ENCODE data around the gene LYPD5.
"Not testable (repeated sequence)": the region's sequence is repeated elsewhere in the genome, so short reads cannot be mapped to it uniquely, and the experiment has no call there.

Gene LYPD5, protein sequence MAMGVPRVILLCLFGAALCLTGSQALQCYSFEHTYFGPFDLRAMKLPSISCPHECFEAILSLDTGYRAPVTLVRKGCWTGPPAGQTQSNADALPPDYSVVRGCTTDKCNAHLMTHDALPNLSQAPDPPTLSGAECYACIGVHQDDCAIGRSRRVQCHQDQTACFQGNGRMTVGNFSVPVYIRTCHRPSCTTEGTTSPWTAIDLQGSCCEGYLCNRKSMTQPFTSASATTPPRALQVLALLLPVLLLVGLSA

DNA sequence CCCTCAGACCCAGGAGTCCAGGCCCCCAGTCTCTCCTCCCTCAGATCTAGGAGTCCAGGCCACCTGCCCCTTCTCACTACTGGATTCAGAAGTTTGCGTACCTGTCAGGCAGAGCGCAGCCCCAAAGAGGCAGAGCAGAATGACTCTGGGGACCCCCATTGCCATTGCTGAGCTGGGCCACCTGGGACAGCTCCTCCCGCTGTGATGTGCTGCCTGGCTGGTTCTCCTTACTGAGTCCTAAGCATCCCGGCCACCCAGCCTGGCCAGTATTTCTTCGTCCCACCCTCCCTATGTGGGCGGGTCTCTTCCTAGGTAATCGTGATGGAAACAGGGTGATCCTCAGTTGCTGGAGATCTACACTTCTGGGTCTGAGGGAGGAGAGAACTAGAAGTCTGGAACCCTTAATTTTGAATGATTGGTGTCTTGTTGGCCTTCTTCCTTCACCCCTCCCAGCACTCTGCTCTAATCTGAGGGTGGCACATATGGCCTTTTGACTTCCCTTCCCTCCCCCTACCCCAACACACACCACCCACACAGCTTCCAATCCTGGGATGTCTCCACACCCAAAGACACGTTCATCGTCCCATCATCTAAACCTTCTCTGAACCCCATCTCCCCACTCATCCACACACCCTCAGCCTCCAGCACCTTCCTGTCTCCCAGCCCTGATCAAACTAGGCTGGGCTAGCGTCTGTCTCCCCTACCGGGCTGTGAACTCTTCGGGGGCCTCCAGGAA lies at the start of gene LYPD5:
Gene LYPD5, minus strand, starts transcription at position 232 of the 736 bp plus-strand sequence. Its CDS starts 67 bp downstream, at position 165.
- no peak for DNase-seq

DNA sequence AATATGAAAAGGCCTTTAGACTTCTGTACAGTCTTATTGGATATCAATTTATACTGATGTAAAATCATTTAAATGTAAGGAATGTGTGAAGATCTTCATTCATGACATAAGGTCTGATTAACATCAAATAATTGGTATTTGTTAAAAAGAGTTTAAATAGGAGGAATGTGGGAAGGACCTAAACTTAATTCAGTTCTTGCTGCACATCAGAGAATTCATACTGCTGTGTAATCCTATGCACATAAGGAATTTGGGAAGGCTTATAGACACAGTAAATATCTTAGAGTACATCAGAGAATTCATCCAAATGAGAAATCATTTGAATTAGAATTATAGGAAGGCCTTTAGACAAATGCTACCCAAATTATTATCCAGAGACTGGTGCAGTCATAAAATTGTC lies 46.6 kb upstream of the LYPD5 start:
- no peak for DNase-seq

DNA sequence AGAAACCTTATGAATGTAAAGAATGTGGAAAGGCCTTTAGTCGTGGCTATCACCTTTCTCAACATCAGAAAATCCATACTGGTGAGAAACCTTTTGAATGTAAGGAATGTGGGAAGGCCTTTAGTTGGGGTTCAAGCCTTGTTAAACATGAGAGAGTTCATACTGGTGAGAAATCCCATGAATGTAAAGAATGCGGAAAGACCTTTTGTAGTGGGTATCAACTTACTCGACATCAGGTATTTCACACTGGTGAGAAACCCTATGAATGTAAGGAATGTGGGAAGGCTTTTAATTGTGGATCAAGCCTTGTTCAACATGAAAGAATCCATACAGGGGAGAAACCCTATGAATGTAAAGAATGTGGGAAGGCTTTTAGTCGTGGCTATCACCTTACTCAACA lies 45.6 kb upstream of the LYPD5 start:
- DNase-seq, result no peak

DNA sequence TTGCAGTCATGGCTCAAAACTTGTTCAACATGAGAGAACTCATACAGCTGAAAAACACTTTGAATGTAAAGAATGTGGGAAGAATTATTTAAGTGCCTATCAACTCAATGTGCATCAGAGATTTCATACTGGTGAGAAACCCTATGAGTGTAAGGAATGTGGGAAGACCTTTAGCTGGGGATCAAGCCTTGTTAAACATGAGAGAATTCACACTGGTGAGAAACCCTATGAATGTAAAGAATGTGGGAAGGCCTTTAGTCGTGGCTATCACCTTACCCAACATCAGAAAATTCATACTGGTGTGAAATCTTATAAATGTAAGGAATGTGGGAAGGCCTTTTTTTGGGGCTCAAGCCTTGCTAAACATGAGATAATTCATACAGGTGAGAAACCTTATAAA lies 45.0 kb upstream of the LYPD5 start:
- DNase-seq, result no peak

DNA sequence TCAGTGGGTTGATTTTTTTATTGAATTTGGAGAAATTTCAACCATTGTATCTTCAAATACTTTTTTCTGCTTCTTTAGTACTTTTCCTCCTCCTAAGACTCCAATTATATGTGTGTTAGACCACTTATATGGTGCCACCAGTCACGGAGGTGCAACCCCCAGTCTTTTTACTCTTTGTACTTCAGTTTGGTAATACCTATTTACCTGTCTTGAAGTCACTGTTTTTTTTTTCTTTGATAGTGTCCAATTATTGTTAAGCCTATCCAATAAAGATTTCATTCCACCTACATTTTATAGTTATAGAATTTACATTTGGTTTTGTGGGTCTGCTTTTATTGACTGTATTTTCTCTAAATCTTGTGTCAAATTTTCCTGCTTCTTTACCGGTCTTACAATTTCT lies 39.8 kb upstream of the LYPD5 start:
- DNase-seq, result no peak

DNA sequence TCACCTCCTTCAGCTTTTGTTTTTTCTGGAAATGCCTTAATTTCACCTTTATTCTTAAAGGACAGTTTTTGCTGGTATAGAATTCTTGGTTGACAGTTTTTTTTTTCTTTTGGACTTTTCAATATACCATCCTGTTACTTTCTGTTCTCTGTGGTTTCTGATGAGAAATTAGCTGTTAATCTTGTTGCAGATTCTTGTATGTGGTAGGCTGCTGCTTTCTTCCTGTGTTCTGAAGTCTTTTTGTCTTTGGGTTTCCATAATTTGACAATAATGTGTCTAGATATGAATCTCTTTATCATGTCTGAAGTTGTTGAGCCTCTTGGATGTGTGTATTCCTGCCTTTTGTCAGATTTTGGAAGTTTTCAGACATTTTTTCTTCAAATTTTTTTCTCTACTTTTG lies 36.9 kb upstream of the LYPD5 start:
- no peak for DNase-seq

DNA sequence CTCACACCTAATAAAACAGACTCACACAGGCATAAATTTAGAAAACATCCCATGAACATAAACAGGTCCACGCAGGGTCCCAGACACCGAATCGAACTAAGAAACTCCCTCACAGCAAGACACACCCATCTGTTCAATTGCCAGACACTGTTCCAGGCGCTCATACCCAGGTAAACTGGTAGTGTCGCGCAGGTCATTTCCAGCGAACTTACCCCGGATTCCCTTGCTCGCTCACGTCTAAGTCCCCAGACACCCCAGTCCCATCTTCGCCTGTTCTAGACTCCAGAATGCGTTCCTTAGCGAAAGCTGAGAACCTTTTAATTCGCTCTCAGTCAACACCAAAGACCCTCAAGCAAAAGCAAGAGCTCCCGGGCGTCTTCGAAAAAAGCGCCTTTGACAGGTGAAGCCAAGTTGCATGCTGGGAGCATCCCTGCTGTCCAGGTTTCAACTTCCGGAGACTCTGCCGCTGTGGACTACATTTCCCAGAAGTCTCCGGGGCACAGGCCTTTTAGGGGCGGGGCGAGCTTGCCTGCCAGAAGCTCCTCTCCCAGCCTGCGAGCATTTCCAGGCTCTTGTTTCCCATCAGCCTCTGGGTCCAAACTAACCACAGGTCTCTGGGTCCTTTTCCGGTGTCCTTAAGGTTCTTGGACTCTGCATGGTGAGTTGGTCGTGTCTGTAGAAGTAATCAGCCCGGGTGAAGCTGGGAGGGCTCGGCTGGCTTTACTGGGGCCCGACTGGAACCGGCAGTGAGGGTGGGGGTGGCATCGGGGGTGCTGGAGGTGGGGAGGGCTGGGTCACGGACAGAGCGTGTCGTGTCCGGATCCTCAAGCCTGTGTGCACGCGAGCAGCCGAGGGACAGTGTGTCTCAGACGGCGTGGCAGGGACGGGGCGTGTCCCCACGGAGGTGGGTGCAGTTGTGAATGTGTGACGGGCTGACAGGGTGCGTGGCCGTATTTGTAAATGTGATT lies 24.8 kb upstream of the LYPD5 start, which contains the start of gene ZNF283:
Gene ZNF283, plus strand, starts transcription at position 535 of the 968 bp plus-strand sequence. CDS start 6,184 bp downstream, outside the sequence.
- peak; percentile 90 for DNase-seq

DNA sequence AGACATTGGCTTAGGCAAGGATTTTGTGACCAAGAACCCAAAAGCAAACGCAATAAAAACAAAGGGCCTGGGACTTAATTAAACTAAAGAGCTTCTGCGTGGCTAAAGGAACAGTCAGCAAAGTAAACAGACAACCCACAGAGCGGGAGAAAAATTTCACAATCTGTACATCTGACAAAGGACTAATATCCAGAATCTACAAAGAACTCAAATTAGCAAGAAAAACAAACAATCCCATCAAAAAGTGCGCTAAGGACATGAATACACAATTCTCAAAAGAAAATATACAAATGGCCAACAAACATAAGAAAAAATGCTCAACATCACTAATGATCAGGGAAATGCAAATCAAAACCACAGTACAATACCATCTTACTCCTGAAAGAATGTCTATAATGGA lies 22.3 kb upstream of the LYPD5 start:
- DNase-seq, result not testable (repeated sequence)

DNA sequence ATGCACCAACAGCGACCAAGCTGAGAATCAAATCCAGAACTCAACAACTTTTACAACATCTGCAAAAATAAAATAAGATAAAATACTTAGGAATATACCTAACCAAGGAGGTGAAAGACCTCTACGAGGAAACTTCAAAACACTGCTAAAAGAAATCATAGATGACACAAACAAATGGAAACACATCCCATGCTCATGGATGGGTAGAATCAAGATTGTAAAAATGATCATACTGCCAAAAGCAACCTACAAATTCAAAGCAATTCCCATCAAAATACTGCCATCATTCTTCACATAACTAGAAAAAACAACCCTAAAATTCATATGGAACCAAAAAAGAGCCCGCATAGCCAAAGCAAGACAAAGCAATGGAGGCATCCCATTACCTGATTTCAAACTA lies 21.6 kb upstream of the LYPD5 start:
- not testable (repeated sequence) for DNase-seq

DNA sequence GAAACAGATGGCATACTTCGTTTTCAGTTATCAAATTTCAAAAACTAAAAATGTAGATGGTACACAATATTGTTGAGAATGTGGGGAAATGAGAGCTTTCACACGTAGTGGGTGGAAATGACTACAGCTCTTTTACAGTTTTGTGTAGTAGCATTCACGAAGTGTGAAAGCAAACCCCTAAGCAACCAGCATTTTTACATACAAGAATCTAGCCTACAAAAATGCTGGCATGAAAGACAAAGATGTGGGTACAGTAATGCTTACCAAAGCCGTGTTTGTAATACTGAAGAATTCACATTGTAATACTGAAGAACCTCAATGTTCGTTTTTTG lies 18.6 kb upstream of the LYPD5 start:
- no peak for DNase-seq

DNA sequence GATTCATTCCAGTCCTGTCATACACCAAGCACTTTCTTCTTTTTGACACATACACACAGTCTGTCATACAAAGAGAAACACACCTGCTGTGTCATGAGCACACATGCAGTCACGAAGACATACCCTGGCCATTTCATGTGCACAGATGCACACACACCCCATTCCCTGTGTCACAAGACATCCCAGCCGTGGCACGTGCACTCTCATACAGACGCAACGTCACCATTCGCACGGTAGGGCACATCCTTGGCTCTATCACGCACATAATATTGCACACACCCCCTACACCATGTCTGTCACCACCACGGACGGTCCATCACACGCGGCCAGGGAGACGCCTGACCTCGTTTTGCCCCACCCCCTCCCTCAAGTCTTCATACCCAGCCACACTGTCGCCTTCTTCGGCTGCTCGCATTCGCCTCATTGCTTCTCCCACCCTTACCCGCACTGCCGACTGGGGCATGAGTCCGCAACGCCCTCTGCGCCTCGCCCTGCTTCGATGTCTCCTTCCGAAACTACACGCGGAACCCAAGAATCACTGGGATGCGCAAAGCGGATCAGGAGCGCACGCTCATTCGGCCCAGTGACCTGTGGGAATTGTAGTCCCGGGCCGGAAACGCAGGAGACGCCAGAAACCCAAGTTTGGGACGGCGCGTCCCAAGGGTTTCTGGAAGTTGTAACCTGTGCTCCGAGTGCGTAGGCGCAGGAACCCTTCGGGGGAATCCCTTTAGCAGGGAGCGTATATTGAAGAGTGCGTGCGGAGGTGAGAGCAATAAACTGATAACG lies 18.0 kb upstream of the LYPD5 start:
- peak; percentile 51 for DNase-seq

DNA sequence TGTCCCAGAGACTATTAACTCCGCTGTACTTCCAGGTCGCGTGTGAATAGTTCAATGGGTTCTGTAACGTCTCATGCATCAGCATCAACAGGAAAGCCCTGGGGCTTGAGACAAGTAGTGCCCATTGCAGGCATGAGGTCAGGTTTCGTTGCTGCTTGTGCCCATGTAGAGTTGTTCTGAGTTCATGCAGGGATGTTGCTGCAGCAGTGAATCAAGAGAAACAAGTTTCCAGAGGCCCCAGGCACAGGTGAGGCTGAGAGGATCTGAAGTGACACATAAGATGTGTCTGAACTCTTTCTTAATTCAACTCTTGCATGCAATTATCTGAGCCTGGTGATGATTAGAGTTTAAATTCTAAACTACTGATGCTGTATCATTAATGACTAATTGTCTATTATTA lies 16.3 kb upstream of the LYPD5 start:
- no peak for DNase-seq

DNA sequence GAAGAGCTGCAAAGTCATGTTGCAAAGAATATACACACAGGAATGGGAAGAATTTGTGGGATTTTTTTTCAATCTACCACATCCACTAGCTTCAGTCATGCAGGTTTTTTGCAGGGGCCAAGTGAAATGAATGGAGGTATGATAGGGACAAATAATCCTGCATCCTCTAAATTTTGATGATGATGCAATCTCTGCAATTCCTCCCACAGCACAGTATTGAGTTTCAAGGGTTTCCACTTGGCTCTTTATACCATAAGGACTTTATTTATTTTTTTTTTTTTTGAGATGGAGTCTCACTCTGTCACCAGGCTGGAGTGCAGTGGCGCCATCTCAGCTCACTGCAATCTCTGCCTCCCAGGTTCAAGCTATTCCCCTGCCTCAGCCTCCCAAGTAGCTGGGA lies 15.2 kb upstream of the LYPD5 start:
- peak; percentile 27 for DNase-seq

DNA sequence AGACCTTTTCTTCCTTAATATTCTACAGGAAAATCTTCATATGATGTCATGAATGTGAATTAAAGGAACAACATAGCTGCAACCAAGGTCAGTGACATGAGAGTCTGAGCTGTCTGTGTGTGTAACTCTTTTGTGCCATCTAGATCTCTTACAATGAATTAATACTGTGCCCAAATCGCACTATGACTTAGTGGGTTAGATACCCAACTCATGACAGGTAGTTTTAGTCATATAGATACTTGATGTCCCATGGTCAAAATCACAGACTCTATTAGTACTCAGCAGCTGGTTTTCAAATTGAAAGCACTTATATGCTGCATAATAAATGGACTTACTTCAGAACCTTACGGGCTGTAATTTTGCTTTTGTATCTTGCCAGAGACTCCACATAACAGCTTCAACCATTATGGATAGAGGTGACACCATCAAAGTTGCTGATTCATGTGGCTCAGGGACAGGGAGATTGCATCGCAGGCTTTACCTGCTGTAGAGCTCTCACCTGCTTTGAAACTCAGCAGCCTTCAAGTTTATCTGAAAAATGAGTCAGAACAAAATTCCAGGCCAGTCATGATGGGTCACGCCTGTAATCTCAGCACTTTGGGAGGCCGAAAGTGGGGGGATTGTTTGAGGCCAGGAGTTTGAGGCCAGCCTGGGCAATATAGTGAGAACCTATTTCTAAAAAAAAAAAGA lies 12.6 kb upstream of the LYPD5 start:
- DNase-seq, result no peak

DNA sequence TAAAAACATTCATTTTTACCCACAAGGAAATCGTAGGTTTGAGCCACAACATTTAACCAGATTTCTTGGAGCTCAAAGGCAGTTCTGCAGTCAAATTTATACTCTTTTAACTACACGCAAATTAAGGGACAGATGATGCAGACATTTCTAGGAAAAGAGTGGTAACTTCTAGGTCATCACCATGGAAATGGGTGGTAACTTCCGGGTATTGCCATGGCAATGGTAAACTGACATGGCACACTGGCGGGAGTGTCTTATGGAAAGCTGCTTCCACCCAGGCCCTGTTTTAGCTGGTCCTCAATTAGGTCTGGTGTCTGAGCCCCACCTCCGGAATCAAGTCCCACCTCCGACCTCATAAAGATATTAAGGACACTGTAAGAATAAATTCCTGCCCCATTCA lies 10.4 kb upstream of the LYPD5 start:
- no peak for DNase-seq

DNA sequence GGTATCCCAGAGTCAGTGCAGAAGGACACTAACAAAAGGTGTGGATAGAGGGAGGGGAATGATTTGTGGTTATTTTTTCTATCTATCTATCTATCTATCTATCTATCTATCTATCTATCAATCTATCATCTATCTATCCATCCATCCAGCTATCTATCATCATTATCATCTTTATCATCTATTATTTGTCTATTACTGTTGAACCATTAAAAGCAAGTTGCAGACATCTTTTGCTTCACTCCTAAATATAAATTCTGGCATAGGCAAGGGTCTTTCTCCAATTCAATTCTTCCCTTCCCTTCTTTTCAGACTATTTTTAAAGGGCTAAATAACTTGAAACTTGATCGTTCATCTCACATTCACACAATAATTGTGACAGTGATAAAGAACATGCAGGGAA lies 10.0 kb upstream of the LYPD5 start:
- DNase-seq, result no peak

DNA sequence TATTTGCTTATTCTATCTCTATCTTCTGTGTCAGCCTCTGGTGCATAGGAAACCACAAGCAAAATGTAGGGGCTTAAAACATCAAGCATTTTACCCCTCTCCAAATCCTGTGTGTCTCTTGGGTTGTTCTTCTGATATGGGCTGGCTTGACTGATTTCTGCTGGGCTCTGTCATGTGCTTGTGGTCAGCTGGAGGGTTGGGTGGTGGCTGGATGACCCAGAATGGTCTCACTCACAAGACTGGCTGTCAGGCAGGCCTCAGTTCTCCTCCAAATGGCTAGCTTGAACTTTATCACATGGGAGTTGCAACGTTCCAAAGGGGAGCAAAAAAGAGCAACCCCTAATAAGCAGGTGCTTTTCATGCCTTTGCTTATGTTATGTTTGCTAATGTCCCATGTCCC lies 9.6 kb upstream of the LYPD5 start:
- DNase-seq, result no peak

DNA sequence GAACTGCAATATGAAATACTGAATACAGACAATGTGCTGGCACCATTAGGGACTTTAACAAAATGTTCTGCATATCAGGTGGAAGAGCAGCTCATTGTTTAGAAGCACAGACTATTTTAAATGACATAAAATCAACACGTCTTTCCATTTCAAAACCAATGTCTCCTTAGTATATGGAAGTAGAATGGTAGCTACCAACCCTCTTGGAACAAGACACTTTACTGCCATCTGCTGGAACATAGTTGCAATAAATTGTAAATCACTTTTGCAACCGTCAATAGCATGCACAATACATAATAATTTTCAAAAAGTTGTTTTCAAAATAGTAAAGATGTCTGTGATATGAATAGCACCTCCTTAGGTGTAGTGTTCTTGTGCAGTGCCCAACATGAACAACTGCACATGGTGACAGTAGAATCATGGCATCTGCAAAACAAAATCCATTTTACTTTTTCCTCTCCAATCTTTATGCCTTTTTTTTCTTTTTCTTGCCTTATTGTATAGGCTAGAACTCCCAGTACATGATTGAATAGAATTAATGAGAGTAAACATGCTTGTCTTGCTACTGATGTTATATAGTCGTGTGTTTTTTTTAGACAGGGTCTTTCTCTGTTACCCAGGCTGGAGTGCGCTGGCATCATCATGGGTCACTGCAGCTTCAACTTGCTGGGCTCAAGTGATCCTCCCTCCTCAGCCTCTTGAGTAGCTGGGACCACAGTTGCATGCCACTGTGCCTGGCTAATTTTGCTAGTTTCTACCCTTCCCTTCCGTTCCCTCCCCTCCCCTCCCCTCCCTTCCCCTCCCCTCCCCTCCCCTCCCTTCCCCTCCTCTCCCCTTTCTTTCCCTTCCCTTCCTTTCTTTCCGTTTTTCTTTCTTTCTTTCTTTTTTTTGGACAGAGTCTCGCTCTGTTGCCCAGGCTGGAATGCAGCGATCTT lies 7.8 kb upstream of the LYPD5 start:
- peak; percentile 55 for DNase-seq

DNA sequence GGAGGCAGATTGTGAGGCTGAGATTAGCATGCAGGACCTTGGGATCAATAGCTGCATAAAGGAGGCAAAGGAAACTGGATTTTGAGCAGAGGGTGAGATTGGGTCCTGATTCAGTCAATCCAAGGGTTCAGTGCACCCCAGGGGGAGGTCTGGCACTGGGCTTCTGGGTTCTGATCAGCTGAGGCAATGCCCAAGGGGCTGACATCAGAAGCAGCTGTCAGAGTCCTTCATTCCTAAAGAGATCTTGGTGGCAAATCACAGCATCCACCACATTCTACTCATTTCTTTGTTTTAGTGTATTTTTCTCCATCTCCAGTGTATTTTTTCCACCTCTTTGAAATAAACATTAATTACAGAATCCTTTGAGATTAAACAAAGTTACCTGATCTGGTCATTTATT lies 5.4 kb upstream of the LYPD5 start:
- no peak for DNase-seq

DNA sequence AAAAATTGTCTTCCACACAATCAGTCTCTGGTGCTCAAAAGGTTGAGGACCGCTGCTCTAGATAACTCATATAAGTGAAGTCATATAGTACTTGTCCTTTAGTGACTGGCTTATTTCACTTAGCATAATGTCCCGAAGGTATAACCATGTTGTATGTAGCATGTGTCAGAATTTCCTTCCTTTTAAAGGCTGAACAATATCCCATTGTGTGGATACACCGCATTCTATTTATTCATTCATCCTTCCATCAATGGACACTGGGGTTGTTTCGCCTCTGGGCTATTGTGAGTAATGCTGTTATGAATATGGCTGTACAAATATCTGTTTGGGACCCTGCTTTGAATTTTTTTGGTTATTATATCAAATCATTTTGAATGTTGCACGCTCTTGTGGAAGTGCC lies 4.6 kb upstream of the LYPD5 start:
- no peak for DNase-seq

DNA sequence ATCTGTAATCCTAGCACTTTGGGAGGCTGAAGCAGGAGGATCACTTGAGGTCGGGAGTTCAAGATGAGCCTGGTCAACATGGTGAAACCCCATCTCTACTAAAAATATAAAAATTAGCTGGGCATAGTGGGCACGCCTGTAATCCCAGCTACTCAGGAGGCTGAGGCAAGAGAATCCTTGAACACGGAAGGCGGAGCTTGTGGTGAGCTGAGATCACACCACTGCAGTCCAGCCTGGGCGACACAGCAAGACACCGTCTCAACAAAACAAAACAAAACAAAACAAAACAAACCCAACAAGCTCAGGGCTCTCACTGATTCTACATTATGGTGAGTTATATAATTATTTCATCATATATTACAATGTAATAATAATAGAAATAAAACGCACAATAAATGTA lies 4.2 kb upstream of the LYPD5 start:
- not testable (repeated sequence) for DNase-seq

Data from fibroblast of upper back skin (primary cell).